Mucosa of descending colon (tissue), 3 donors: ENCODE data around the gene MUS81. TPM values are rescaled to one million over a fixed set of nuclear protein-coding genes. Genes with fewer than 3 reads are reported as not detected.
"Not testable (repeated sequence)": the region's sequence is repeated elsewhere in the genome, so short reads cannot be mapped to it uniquely, and the experiment has no call there.

Experiments
- ATAC-seq: fragments of 200-7000 bp; cut with Tn5 transposase; one replicate; pipeline ENCODE4 v1.9.1; 2020; ENCODE audit warnings: mild to moderate bottlenecking, moderate library complexity
- DNase-seq, 3 donors: peaks; one replicate each; pipeline ENCODE4 v3.0.0-alpha.2; 2020
- H3K36me3 ChIP-seq: fragments of 200-600 bp; one replicate; pipeline ENCODE4 v1.8.0; 2021; ENCODE audit warnings: low read depth, mild to moderate bottlenecking
- H3K4me1 ChIP-seq: fragments of 200-600 bp; one replicate; pipeline ENCODE4 v1.8.0; 2021; ENCODE audit warnings: low read depth, mild to moderate bottlenecking
- H3K4me3 ChIP-seq: fragments of 200-600 bp; one replicate; pipeline ENCODE4 v1.8.0; 2021; ENCODE audit warnings: mild to moderate bottlenecking
- H3K9me3 ChIP-seq: fragments of 200-600 bp; one replicate; pipeline ENCODE4 v1.8.0; 2021; ENCODE audit warnings: mild to moderate bottlenecking
- intact Hi-C, 2 donors: fragments of 100-400 bp; cut with DNase I in 1 of 2; cut with micrococcal nuclease in 1 of 2; formaldehyde crosslinking; loops; one replicate each; pipeline versions ENCODE4 v1.11.0 to v1.11.1; 2022; cut with DNase I, micrococcal nuclease
- total RNA-seq, 3 donors: library from RNA; stranded (reverse); fragmentation: NEBNext Ultra II Directional in 2 of 3; extraction: Animal tissue kit (Norgen Biotek cat#: 25700) in 2 of 3; gene quantifications; one replicate each; pipeline versions ENCODE4 v1.2.1 to v1.2.4, GENCODE V29; 2021 to 2023
- TF ChIP-seq, protein P1 (sequence below): fragments of 200-600 bp; IDR thresholded peaks from one replicate; pipeline ENCODE4 v1.8.0; 2022; ENCODE audit warnings: antibody characterized with exemption, mild to moderate bottlenecking
- donor health status: DM: no; HTN: no; CAD: no; lungs with moderate emphysema.
- donor health status: DM: no; HTN: no; CAD: no.
- donor health status: DM: no; HTN: yes; CAD: no.

Gene MUS81
- total RNA-seq, 3 donors from 2014 or later = 48.0 to 81.8 (median 58.7) TPM

GRCh38 chr11:65888163-65888814, 28.1 kb downstream of the MUS81 start, which contains the start of gene FIBP:
TSS of gene FIBP (minus strand) at chr11:65888471. CDS start at chr11:65888418, 53 bp downstream.
- peak; percentile 82 for ATAC-seq
- H3K4me1 ChIP-seq = peaks cover 33% of the 10 kb centered on the region
- intact Hi-C loops = loop anchor here (10.0 kb wide), 1 partner anchor 97 kb away; no protein-coding TSS in a partner anchor

DNA sequence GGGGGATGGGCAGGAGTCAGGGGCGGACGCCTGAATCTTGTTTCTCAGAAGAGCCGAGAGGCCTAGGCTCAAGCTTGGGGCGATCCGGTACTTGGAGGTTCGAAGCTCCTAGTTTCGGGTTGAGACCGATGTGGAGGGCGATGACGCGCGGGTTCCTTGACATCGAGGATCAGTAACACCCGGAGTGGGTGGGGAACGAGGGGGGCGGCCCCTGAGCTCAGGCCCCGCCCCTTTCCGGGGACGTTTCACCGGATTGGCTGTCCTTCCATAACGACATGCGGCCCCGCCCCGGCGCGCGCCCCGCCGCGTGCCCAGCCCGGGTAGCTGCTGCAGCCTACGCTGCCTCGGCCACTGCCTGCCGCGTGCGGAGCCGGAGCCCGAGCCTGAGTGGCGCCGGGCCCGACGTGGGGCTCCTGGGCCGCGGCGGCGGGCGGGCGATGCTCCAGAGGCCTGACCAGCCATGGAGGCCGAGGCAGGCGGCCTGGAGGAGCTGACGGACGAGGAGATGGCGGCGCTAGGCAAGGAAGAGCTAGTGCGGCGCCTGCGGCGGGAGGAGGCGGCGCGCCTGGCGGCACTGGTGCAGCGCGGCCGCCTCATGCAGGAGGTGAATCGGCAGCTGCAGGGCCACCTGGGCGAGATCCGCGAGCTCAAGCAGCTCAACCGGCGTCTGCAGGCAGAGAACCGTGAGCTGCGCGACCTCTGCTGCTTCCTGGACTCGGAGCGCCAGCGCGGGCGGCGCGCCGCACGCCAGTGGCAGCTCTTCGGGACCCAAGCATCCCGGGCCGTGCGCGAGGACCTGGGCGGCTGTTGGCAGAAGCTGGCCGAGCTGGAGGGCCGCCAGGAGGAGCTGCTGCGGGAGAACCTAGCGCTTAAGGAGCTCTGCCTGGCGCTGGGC, 30.3 kb downstream of the MUS81 start, which contains the start of gene CCDC85B:
CCDC85B (plus strand) TSS at position 350 of the 895 bp plus-strand sequence; CDS start at position 461, 111 bp downstream.
- DNase-seq (peak; percentile 99), ATAC-seq (peak; percentile 85)
- intact Hi-C loops = no loop called here
- Histone ChIP-seq H3K4me1 (peaks cover 31% of the 10 kb centered on the region), H3K9me3 (no peaks in the 10 kb centered on the region), H3K36me3 (no peaks in the 10 kb centered on the region), H3K4me3 (peak within 1 kb of the TSS; percentile 30)
- TF ChIP-seq, protein P1, sequence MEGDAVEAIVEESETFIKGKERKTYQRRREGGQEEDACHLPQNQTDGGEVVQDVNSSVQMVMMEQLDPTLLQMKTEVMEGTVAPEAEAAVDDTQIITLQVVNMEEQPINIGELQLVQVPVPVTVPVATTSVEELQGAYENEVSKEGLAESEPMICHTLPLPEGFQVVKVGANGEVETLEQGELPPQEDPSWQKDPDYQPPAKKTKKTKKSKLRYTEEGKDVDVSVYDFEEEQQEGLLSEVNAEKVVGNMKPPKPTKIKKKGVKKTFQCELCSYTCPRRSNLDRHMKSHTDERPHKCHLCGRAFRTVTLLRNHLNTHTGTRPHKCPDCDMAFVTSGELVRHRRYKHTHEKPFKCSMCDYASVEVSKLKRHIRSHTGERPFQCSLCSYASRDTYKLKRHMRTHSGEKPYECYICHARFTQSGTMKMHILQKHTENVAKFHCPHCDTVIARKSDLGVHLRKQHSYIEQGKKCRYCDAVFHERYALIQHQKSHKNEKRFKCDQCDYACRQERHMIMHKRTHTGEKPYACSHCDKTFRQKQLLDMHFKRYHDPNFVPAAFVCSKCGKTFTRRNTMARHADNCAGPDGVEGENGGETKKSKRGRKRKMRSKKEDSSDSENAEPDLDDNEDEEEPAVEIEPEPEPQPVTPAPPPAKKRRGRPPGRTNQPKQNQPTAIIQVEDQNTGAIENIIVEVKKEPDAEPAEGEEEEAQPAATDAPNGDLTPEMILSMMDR = no peak

More at GRCh38 chr11:65888163-65888814, 28.1 kb downstream of the MUS81 start, which contains the start of gene FIBP:
- TF ChIP-seq, protein P1 = peak; percentile 95
- DNase-seq = peak; percentile 98 to 99 (median 99)
- no peaks in the 10 kb centered on the region for H3K9me3 ChIP-seq
- peak within 1 kb of the TSS; percentile 38 for H3K4me3 ChIP-seq
- no peaks in the 10 kb centered on the region for H3K36me3 ChIP-seq

GRCh38 chr11:65891219-65892136, 31.2 kb downstream of the MUS81 start:
- TF ChIP-seq, protein P1 = no peak
- Histone ChIP-seq H3K9me3 (no peaks in the 10 kb centered on the region), H3K4me1 (peaks cover 31% of the 10 kb centered on the region), H3K36me3 (no peaks in the 10 kb centered on the region), H3K4me3 (peak overlapping the region; percentile 30)
- ATAC-seq (no peak), DNase-seq (peak in 2 of 3 donors; percentile 55 to 71)
- intact Hi-C loops = no loop called here

GRCh38 chr11:65892137-65892540, 31.9 kb downstream of the MUS81 start:
- H3K36me3 ChIP-seq, intact Hi-C loops, ATAC-seq, H3K4me3 ChIP-seq, H3K9me3 ChIP-seq: not testable (repeated sequence)
- H3K4me1 ChIP-seq = peaks cover 29% of the 10 kb centered on the region
- peak in 1 of 3 donors; percentile 31 for DNase-seq

- TF ChIP-seq, protein P1 = no peak
- Histone ChIP-seq H3K36me3 (no peaks in the 10 kb centered on the region), H3K9me3 (no peaks in the 10 kb centered on the region), H3K4me3 (no peak overlapping the region), H3K4me1 (peaks cover 22% of the 10 kb centered on the region)
- peak in 1 of 3 donors; percentile 33 for DNase-seq
- no peak for ATAC-seq
- intact Hi-C loops = no loop called here
Measured at GRCh38 chr11:65892661-65893317, 32.6 kb downstream of the MUS81 start.
